Stimulated activated memory B cell treated with anti-CD40 and anti-IgM and Interleukin-4, amounts not matched to agents 10 μg/mL and 1 μg/mL and 100 μg/mL, for 72 hours (primary cell): Measurements from ENCODE around the gene CALD1.

ENCODE experiments used
- ATAC-seq: fragments of 150-1000 bp; cut with Tn5 transposase; 2 replicates; pipeline ENCODE4 v1.10.0; 2021
- H3K27ac Mint-ChIP-seq: one replicate; pipeline ENCODE4 v1.8.0; 2022; ENCODE audit warnings: mild to moderate bottlenecking, mixed read lengths
- H3K27me3 Mint-ChIP-seq: one replicate; pipeline ENCODE4 v1.8.0; 2022; ENCODE audit warnings: mixed read lengths
- H3K36me3 Mint-ChIP-seq: one replicate; pipeline ENCODE4 v1.8.0; 2022; ENCODE audit warnings: mixed read lengths
- H3K4me1 Mint-ChIP-seq: one replicate; pipeline ENCODE4 v1.8.0; 2022; ENCODE audit warnings: mixed read lengths
- H3K4me3 Mint-ChIP-seq: one replicate; pipeline ENCODE4 v1.8.0; 2022; ENCODE audit warnings: mild to moderate bottlenecking, moderate library complexity, mixed read lengths
- H3K9me3 Mint-ChIP-seq: one replicate; pipeline ENCODE4 v1.8.0; 2022; ENCODE audit warnings: mixed read lengths

CALD1 gene

DNA sequence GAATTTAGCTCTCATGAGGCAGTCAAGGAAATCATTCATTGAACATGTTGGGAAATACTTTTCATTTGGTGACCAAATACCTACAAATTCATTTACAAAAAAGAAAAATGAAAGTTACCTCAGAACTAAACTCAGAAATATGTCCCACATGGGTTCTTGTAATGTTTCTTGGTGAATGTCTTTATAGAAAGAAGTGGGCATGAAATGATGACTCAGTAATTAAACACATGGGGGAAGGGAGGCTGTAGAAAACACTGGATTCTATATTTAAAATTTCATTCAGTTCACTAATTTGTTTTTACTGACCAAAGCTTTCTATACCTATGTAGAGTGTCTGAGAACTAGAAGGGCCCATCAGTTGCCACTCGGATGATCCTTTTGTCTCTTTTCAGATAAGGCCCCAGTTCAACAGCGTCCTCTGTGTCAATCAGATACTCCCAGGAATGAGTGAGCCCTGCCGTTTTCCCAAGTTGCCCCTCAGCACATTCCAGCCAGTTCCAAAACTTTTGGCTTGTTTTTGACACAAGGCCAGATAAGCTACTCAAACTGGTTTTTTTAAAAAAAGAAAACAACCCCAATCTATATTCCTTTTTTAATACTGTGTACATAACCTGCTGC lies 157.6 kb downstream of the CALD1 start:
- ATAC-seq: no peak
- Mint-ChIP-seq H3K4me1 (peaks cover 21% of the 10 kb centered on the region), H3K27me3 (no peaks in the 10 kb centered on the region), H3K27ac (no peak overlapping the region), H3K9me3 (peaks cover 6% of the 10 kb centered on the region), H3K4me3 (no peak overlapping the region), H3K36me3 (no peaks in the 10 kb centered on the region)

GRCh38 chr7:134938141-134938540 lies 158.7 kb downstream of the CALD1 start:
- H3K36me3 Mint-ChIP-seq: no peaks in the 10 kb centered on the region
- H3K27ac Mint-ChIP-seq: no peak overlapping the region
- H3K4me1 Mint-ChIP-seq: peaks cover 10% of the 10 kb centered on the region
- H3K9me3 Mint-ChIP-seq: peaks cover 5% of the 10 kb centered on the region
- H3K27me3 Mint-ChIP-seq: no peaks in the 10 kb centered on the region
- no peak overlapping the region for H3K4me3 Mint-ChIP-seq
- no peak for ATAC-seq

DNA sequence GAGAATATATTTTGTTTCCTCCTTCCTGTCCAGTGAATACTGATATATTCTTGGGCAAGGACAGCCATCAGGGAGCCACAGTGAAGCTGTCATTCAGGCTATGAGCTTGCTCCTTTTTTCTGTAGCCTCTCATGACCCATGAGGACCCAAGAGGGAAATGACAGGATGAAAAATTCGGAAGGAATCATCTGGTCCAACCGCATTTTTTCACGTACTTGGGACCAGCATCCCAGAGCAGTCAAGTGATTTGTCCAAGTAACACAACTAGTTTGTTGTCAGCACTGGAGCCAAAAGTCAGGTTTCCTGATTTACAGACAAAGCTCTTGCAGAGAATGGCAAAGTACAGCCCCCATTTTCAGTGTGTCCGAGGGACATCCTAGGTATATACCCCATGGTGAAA lies 159.7 kb downstream of the CALD1 start:
- ATAC-seq: no peak
- Mint-ChIP-seq H3K4me3 (no peak overlapping the region), H3K36me3 (no peaks in the 10 kb centered on the region), H3K27ac (no peak overlapping the region), H3K27me3 (no peaks in the 10 kb centered on the region), H3K4me1 (no peaks in the 10 kb centered on the region), H3K9me3 (no peaks in the 10 kb centered on the region)

GRCh38 chr7:134940729-134941128 lies 161.3 kb downstream of the CALD1 start:
- Mint-ChIP-seq H3K27me3 (no peaks in the 10 kb centered on the region), H3K4me3 (no peak overlapping the region), H3K27ac (no peak overlapping the region), H3K9me3 (no peaks in the 10 kb centered on the region), H3K4me1 (no peaks in the 10 kb centered on the region), H3K36me3 (no peaks in the 10 kb centered on the region)
- ATAC-seq: no peak

GRCh38 chr7:134941185-134941900 lies 161.9 kb downstream of the CALD1 start:
- Mint-ChIP-seq H3K27me3 (no peaks in the 10 kb centered on the region), H3K36me3 (no peaks in the 10 kb centered on the region), H3K9me3 (no peaks in the 10 kb centered on the region), H3K4me1 (no peaks in the 10 kb centered on the region), H3K27ac (no peak overlapping the region), H3K4me3 (no peak overlapping the region)
- no peak for ATAC-seq

DNA sequence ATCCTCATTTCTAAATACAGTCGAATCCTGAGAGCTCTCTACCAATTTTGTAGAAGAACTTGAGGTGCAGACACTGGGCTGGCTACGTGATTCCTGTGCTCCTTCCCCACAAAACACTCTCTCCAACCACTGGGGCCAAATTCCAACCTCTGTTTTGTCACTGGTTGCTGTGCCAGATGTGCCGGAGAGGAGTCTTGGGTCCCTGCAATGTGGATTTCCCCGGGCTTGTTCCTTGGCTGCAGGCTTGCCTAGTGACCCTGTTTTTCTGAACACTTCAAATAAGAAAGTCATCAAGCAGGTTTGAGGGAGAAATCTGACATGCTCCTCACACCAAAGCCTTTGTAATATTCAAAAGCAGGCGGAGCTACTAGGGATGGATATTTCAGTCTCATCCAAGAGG lies 162.5 kb downstream of the CALD1 start:
- no peak overlapping the region for H3K27ac Mint-ChIP-seq
- H3K4me1 Mint-ChIP-seq: no peaks in the 10 kb centered on the region
- H3K9me3 Mint-ChIP-seq: no peaks in the 10 kb centered on the region
- H3K36me3 Mint-ChIP-seq: no peaks in the 10 kb centered on the region
- no peak for ATAC-seq
- H3K27me3 Mint-ChIP-seq: peaks cover under 1% of the 10 kb centered on the region
- no peak overlapping the region for H3K4me3 Mint-ChIP-seq

- H3K36me3 Mint-ChIP-seq: no peaks in the 10 kb centered on the region
- H3K4me1 Mint-ChIP-seq: no peaks in the 10 kb centered on the region
- ATAC-seq: no peak
- H3K27ac Mint-ChIP-seq: no peak overlapping the region
- H3K4me3 Mint-ChIP-seq: no peak overlapping the region
- H3K27me3 Mint-ChIP-seq: peaks cover 7% of the 10 kb centered on the region
- H3K9me3 Mint-ChIP-seq: no peaks in the 10 kb centered on the region
Measured at GRCh38 chr7:134942690-134943466, 163.4 kb downstream of the CALD1 start.

GRCh38 chr7:134943785-134944400 lies 164.5 kb downstream of the CALD1 start:
- peak; percentile 71 for ATAC-seq
- Mint-ChIP-seq H3K4me1 (no peaks in the 10 kb centered on the region), H3K9me3 (no peaks in the 10 kb centered on the region), H3K27ac (no peak overlapping the region), H3K36me3 (no peaks in the 10 kb centered on the region), H3K4me3 (no peak overlapping the region), H3K27me3 (peaks cover 7% of the 10 kb centered on the region)

GRCh38 chr7:134945691-134946090 lies 166.3 kb downstream of the CALD1 start:
- no peaks in the 10 kb centered on the region for H3K4me1 Mint-ChIP-seq
- no peak overlapping the region for H3K4me3 Mint-ChIP-seq
- H3K9me3 Mint-ChIP-seq: no peaks in the 10 kb centered on the region
- H3K27ac Mint-ChIP-seq: no peak overlapping the region
- no peaks in the 10 kb centered on the region for H3K36me3 Mint-ChIP-seq
- no peak for ATAC-seq
- H3K27me3 Mint-ChIP-seq: peaks cover 7% of the 10 kb centered on the region

DNA sequence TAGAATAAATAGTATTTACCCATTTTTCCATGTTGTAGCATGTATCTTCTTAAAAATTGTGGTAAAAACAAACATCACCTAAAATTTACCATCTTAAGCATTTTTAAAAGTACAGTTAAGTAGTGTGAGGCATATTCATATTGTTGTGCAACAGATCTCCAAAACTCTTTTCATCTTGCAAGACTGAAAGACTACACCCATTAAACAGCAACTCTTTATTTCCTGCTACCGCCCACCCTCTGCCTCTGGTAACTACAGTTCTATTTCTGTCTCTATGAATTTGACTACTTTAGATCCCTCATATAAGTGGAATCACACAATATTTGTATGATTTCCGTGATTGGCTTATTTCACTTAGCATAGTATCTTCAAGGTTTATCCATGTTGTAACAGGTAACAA lies 166.8 kb downstream of the CALD1 start:
- H3K4me3 Mint-ChIP-seq: no peak overlapping the region
- no peak for ATAC-seq
- H3K27ac Mint-ChIP-seq: no peak overlapping the region
- no peaks in the 10 kb centered on the region for H3K36me3 Mint-ChIP-seq
- no peaks in the 10 kb centered on the region for H3K9me3 Mint-ChIP-seq
- H3K4me1 Mint-ChIP-seq: no peaks in the 10 kb centered on the region
- peaks cover 7% of the 10 kb centered on the region for H3K27me3 Mint-ChIP-seq

DNA sequence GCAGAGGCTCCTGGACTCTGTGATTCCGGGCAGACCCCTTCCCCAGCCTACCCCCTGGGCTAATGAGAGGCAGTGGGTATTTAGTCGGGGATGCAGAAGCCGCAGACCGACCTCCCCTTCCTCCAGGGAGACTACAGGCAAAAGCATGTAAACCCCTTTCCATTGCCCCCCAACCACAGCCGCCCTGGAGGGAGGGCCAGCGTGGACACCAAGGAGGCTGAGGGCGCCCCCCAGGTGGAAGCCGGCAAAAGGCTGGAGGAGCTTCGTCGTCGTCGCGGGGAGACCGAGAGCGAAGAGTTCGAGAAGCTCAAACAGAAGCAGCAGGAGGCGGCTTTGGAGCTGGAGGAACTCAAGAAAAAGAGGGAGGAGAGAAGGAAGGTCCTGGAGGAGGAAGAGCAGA lies 167.9 kb downstream of the CALD1 start:
- H3K27me3 Mint-ChIP-seq: peaks cover 7% of the 10 kb centered on the region
- H3K27ac Mint-ChIP-seq: no peak overlapping the region
- H3K36me3 Mint-ChIP-seq: no peaks in the 10 kb centered on the region
- H3K4me1 Mint-ChIP-seq: no peaks in the 10 kb centered on the region
- ATAC-seq: no peak
- no peak overlapping the region for H3K4me3 Mint-ChIP-seq
- no peaks in the 10 kb centered on the region for H3K9me3 Mint-ChIP-seq

- Mint-ChIP-seq H3K27ac (no peak overlapping the region), H3K4me3 (no peak overlapping the region)
- no peak for ATAC-seq
Measured at GRCh38 chr7:134947831-134948230, 168.4 kb downstream of the CALD1 start.

DNA sequence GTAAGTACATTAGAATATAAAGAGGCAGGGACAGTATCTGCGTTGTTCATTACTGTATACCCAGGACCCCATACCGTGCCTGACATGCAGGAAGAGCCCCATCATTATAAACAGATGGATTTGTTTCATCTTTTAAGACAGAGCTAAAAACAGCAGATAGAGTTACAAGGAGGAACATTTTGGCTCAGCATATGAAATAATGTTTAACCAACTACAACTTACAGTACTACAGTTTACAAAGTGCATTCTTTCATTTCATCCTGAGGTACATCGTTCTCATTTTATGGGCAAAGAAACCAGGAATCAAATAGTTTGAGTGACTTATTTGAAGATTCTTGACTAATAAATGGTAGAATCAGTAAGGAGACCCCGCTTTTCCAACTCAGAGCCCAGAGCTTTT lies 168.8 kb downstream of the CALD1 start:
- no peak for ATAC-seq
- no peaks in the 10 kb centered on the region for H3K36me3 Mint-ChIP-seq
- no peak overlapping the region for H3K4me3 Mint-ChIP-seq
- peaks cover 7% of the 10 kb centered on the region for H3K27me3 Mint-ChIP-seq
- no peak overlapping the region for H3K27ac Mint-ChIP-seq
- no peaks in the 10 kb centered on the region for H3K4me1 Mint-ChIP-seq
- no peaks in the 10 kb centered on the region for H3K9me3 Mint-ChIP-seq

More at GRCh38 chr7:134947831-134948230, 168.4 kb downstream of the CALD1 start:
- peaks cover 7% of the 10 kb centered on the region for H3K27me3 Mint-ChIP-seq
- H3K4me1 Mint-ChIP-seq: no peaks in the 10 kb centered on the region
- no peaks in the 10 kb centered on the region for H3K36me3 Mint-ChIP-seq
- H3K9me3 Mint-ChIP-seq: no peaks in the 10 kb centered on the region

DNA sequence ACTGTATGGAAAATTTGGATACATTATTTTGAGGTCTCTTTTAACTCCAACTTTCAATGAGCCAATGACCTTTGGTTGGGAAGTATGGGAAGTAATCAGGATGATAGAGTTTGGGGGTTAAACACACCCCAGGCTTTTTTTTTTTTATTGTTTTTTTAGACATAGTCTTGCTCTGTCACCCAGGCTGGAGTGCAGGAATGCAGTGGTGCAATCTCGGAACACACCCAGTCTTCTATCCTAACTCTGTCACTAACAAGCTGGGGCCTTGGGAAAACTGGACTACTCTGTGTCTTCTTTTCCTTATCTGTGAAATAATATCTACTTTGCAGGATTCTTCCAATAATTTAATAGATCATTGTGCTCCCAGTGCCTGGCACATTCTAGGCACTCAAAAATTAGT lies 169.3 kb downstream of the CALD1 start:
- Mint-ChIP-seq H3K9me3 (no peaks in the 10 kb centered on the region), H3K27ac (no peak overlapping the region), H3K36me3 (no peaks in the 10 kb centered on the region), H3K27me3 (peaks cover 7% of the 10 kb centered on the region), H3K4me3 (no peak overlapping the region), H3K4me1 (no peaks in the 10 kb centered on the region)
- ATAC-seq: no peak

DNA sequence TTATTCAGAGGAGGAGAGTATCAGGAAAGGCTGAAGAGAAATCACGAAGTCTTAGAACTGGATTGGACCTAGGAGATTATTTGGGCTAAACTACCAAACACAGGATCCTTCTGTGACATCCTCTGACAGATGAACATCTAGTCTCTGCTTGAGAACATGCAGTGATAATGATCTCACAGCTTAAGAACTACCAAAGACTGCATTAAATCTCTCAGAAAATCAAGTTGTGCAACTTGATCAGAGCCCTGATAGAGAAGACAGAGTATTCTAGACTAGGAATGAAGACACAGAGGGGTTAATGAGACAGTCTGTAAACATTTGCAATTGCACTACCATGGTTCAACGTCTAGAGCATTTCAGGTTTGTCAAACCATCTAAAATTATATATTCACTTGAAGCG lies 169.7 kb downstream of the CALD1 start:
- Mint-ChIP-seq H3K27me3 (peaks cover 7% of the 10 kb centered on the region), H3K9me3 (no peaks in the 10 kb centered on the region), H3K27ac (no peak overlapping the region), H3K4me1 (no peaks in the 10 kb centered on the region), H3K4me3 (no peak overlapping the region), H3K36me3 (no peaks in the 10 kb centered on the region)
- no peak for ATAC-seq
